GM12878 (cell line): Measurements from ENCODE around the gene ITGB5. TPM values are rescaled to one million over a fixed set of nuclear protein-coding genes. Genes with fewer than 3 reads are reported as not detected.

Experiments used
- ATAC-seq: fragments of 200-7000 bp; cut with Tn5 transposase; 3 replicates; pipeline ENCODE4 v1.9.1; 2020; ENCODE audit warnings: mild to moderate bottlenecking, moderate library complexity
- BruUV-seq: library from RNA; stranded (reverse); fragments of 400-500 nt; replicated peaks from 2 replicates; lab custom pipeline; 2021; lab: Mats Ljungman, UMichigan
- CTCF ChIA-PET: fragments of 300-600 bp; sonication (Branson Sonifier 250); formaldehyde crosslinking; extraction: SDS; loops from one replicate; lab custom pipeline; 2021; ENCODE audit warnings: inconsistent platforms; lab: Yijun Ruan, JAX
- POLR2A ChIA-PET: fragments of 350-600 bp; formaldehyde crosslinking; extraction: SDS; loops from one replicate; lab custom pipeline; 2021; ENCODE audit warnings: inconsistent platforms; lab: Charles Lee
- RAD21 ChIA-PET: fragments of 300-600 bp; sonication (Branson Sonifier 250); formaldehyde crosslinking; loops from one replicate; lab custom pipeline; 2023; ENCODE audit warnings: antibody characterized with exemption; ENCODE audit not compliant: unreplicated experiment; lab: Charles Lee
- SMC1A ChIA-PET: fragments of 300-600 bp; sonication (Branson Sonifier 250); formaldehyde crosslinking; loops from one replicate; lab custom pipeline; 2023; ENCODE audit not compliant: unreplicated experiment, uncharacterized antibody; lab: Charles Lee
- DNase-seq: peaks from one replicate; pipeline ENCODE4 v3.0.0-alpha.2; 2011; ENCODE audit warnings: low read depth, low spot score
- FAIRE-seq: peaks from 3 replicates; lab custom pipeline; 2011; peaks lifted over from hg19 to GRCh38; lab: Jason Lieb, UNC
- H2AFZ ChIP-seq: 2 replicates; pipeline ENCODE4 v1.6.0; 2011; ENCODE audit warnings: low read depth, low read length, control low read depth; ENCODE audit not compliant: control insufficient read depth
- H3K27ac ChIP-seq: 2 replicates; pipeline ENCODE4 v1.5.1; 2011; ENCODE audit warnings: control low read depth; ENCODE audit not compliant: control insufficient read depth, insufficient read depth
- H3K27me3 ChIP-seq, 2 experiments: replicated peaks in 1 of 2; 2 replicates each; pipeline versions ENCODE4 v1.6.0 to v1.6.1; 2011; ENCODE audit warnings: low read length in 1 of 2; ENCODE audit not compliant: control insufficient read depth in 2 of 2, insufficient read depth in 2 of 2
- H3K36me3 ChIP-seq, 2 experiments: 2 replicates each; pipeline ENCODE4 v1.5.1; 2011; ENCODE audit warnings: low read length in 1 of 2; ENCODE audit not compliant: control insufficient read depth in 2 of 2, insufficient read depth in 2 of 2
- H3K4me1 ChIP-seq: 2 replicates; pipeline ENCODE4 v1.6.1; 2011; ENCODE audit warnings: mild to moderate bottlenecking, low read length, moderate library complexity, mixed read lengths; ENCODE audit not compliant: control insufficient read depth, insufficient read depth
- H3K4me2 ChIP-seq: 2 replicates; pipeline ENCODE4 v1.6.0; 2011; ENCODE audit warnings: control low read depth; ENCODE audit not compliant: control insufficient read depth, insufficient read depth
- H3K4me3 ChIP-seq: fragments of 200-600 bp; sonication (generic); 2 replicates; pipeline ENCODE4 v1.5.1; 2016
- H3K79me2 ChIP-seq: 2 replicates; pipeline ENCODE4 v1.6.0; 2011; ENCODE audit warnings: low read length; ENCODE audit not compliant: control insufficient read depth, insufficient read depth
- H3K9ac ChIP-seq: 2 replicates; pipeline ENCODE4 v1.8.0; 2011; ENCODE audit warnings: low read length, control low read depth, mixed read lengths; ENCODE audit not compliant: control insufficient read depth, insufficient read depth
- H3K9me3 ChIP-seq: replicated peaks from 3 replicates; pipeline ENCODE4 v1.5.1; 2011; ENCODE audit warnings: mild to moderate bottlenecking, low read length; ENCODE audit not compliant: control insufficient read depth, insufficient read depth
- H4K20me1 ChIP-seq: 2 replicates; pipeline ENCODE4 v1.6.0; 2011; ENCODE audit not compliant: control insufficient read depth, insufficient read depth
- BCL11A ChIP-seq: IDR thresholded peaks from 2 replicates; pipeline ENCODE4 v1.6.1; 2011; ENCODE audit warnings: low read depth, low read length
- CHD2 ChIP-seq: IDR thresholded peaks from 2 replicates; pipeline ENCODE4 v1.6.1; 2011; ENCODE audit warnings: low read depth, low read length, improper control_type of control experiment, borderline replicate concordance
- EP300 ChIP-seq, 2 experiments: fragments of 150-350 bp in 1 of 2; IDR thresholded peaks; 2 replicates each; pipeline ENCODE4 v1.6.1; 2011 to 2012; ENCODE audit warnings: low read depth in 2 of 2, low read length in 2 of 2, borderline replicate concordance in 1 of 2, improper control_type of control experiment in 1 of 2, inconsistent platforms in 1 of 2; ENCODE audit not compliant: control insufficient read depth in 1 of 2
- FOXM1 ChIP-seq: IDR thresholded peaks from 2 replicates; pipeline ENCODE4 v1.6.1; 2012; ENCODE audit warnings: low read depth, mild to moderate bottlenecking, inconsistent platforms, low read length, moderate library complexity
- NFYA ChIP-seq: IDR thresholded peaks from 2 replicates; pipeline ENCODE4 v1.6.1; 2011; ENCODE audit warnings: low read depth, mild to moderate bottlenecking, low read length, improper control_type of control experiment, borderline replicate concordance
- NFYB ChIP-seq: IDR thresholded peaks from 2 replicates; pipeline ENCODE4 v1.6.1; 2011; ENCODE audit warnings: low read depth, mild to moderate bottlenecking, low read length, improper control_type of control experiment, moderate library complexity; ENCODE audit not compliant: insufficient read depth
- NR2C1 ChIP-seq: fragments of 450-650 bp; IDR thresholded peaks from 2 replicates; pipeline ENCODE4 v1.6.1; 2017; ENCODE audit warnings: antibody characterized with exemption, mild to moderate bottlenecking, moderate library complexity
- PBX3 ChIP-seq: IDR thresholded peaks from 2 replicates; pipeline ENCODE4 v1.6.1; 2011; ENCODE audit warnings: mild to moderate bottlenecking, low read depth, low read length, moderate library complexity; ENCODE audit not compliant: insufficient replicate concordance
- PML ChIP-seq: IDR thresholded peaks from 2 replicates; pipeline ENCODE4 v1.6.1; 2012; ENCODE audit warnings: low read length, inconsistent platforms
- POLR2AphosphoS5 ChIP-seq: IDR thresholded peaks from 2 replicates; pipeline ENCODE4 v1.6.1; 2011; ENCODE audit warnings: mild to moderate bottlenecking, low read length, inconsistent platforms
- RAD21 ChIP-seq: IDR thresholded peaks from 2 replicates; pipeline ENCODE4 v1.6.1; 2011; ENCODE audit warnings: mild to moderate bottlenecking, low read depth, low read length, moderate library complexity; ENCODE audit not compliant: insufficient read depth
- SRF ChIP-seq, 2 experiments: IDR thresholded peaks; 2 replicates each; pipeline ENCODE4 v1.6.1; 2011; ENCODE audit warnings: low read depth in 2 of 2, low read length in 2 of 2, mild to moderate bottlenecking in 1 of 2, moderate library complexity in 1 of 2
- TAF1 ChIP-seq: IDR thresholded peaks from 2 replicates; pipeline ENCODE4 v1.6.1; 2011; ENCODE audit warnings: mild to moderate bottlenecking, low read depth, low read length, borderline replicate concordance
- TARDBP ChIP-seq: IDR thresholded peaks from 2 replicates; pipeline ENCODE4 v1.6.1; 2016; ENCODE audit warnings: borderline replicate concordance
- USF1 ChIP-seq: IDR thresholded peaks from 2 replicates; pipeline ENCODE4 v1.6.1; 2011; ENCODE audit warnings: borderline replicate concordance, low read depth, mild to moderate bottlenecking, moderate library complexity, mixed read lengths, low read length; ENCODE audit not compliant: insufficient read depth; ENCODE audit errors: extremely low read length
- ZNF687 ChIP-seq: fragments of 450-650 bp; IDR thresholded peaks from 2 replicates; pipeline ENCODE4 v1.6.1; 2017; ENCODE audit warnings: mild to moderate bottlenecking, moderate library complexity
- WGBS: methylation state at CpG from one replicate; pipeline ENCODE4 v1.1.6; 2016; ENCODE audit warnings: low lambda C conversion rate; ENCODE audit not compliant: insufficient replicate concordance, insufficient coverage; ENCODE audit errors: missing lambda C conversion rate; 5-methylcytosine and 5-hydroxymethylcytosine counted together
- in situ Hi-C: fragments of 300-500 bp; cut with MboI; formaldehyde crosslinking; loops from 9 replicates; pipeline ENCODE4 v1.14.3; 2018; ENCODE audit warnings: mixed read lengths
- intact Hi-C: fragments of 100-400 bp; cut with micrococcal nuclease; formaldehyde crosslinking; loops from one replicate; pipeline ENCODE4 v1.14.2; 2022; ENCODE audit not compliant: unreplicated experiment
- polyA plus RNA-seq, 11 experiments: library from polyadenylated mRNA; depleted of rRNA in 4 of 11; unstranded in 6 of 11; stranded (reverse) in 5 of 11; fragments of >200 nt; fragmentation: Nextera tagmentation in 4 of 11; fragmentation: Illumina TruSeq in 1 of 11; extraction: Ambion mirVana in 4 of 11; extraction: Trizol in 1 of 11; gene quantifications; 1 replicate in 1 of 11; 2 replicates in 10 of 11; pipeline versions ENCODE4 v1.2.1 to v1.2.3, GENCODE V29; 2011 to 2016; ENCODE audit warnings: inconsistent platforms in 2 of 11, missing spikeins in 2 of 11, low read depth in 1 of 11
- total RNA-seq, 4 experiments: library from RNA; depleted of rRNA in 3 of 4; stranded (reverse); fragments of >200 nt in 3 of 4; fragmentation: Illumina TruSeq in 1 of 4; extraction: Trizol in 1 of 4; gene quantifications; 2 replicates each; pipeline versions ENCODE4 v1.2.1 to v1.2.3, GENCODE V29; 2013 to 2021
- TF ChIP-seq, protein P1 (sequence below): IDR thresholded peaks from 2 replicates; pipeline ENCODE4 v1.6.1; 2011; ENCODE audit warnings: low read depth, low read length, improper control_type of control experiment, borderline replicate concordance

Gene ITGB5
- total and polyA plus RNA-seq, 10 of the 15 experiments (the other 5 are each of a cell fraction or from before 2014, with no cell fraction given), result 0.05 to 10.0 (median 0.83) TPM; not detected in 2

GRCh38 chr3:124799676-124800075 lies 87.5 kb downstream of the ITGB5 start:
- Histone ChIP-seq H3K4me3 (no peak overlapping the region), H3K9ac (no peak overlapping the region), H3K36me3 (no peaks in the 10 kb centered on the region), H3K4me2 (no peak overlapping the region), H3K27me3 (peaks cover 0 to 4% of the 10 kb centered on the region in 2 experiments; a peak in 1 of 4 replicates), H3K79me2 (no peaks in the 10 kb centered on the region), H4K20me1 (no peaks in the 10 kb centered on the region), H3K9me3 (no peaks in the 10 kb centered on the region), H3K27ac (no peak overlapping the region), H3K4me1 (no peaks in the 10 kb centered on the region), H2AFZ (no peak overlapping the region)
- 67% methylated on average over 10 of the region's 10 CpGs for WGBS
- ChIA-PET RAD21 (interaction anchor here (1.0 kb wide), 1 partner anchor 14 kb away, joined by 3 read pairs; no protein-coding TSS in a partner anchor), SMC1A (interaction anchor here (0.5 to 1.1 kb wide), 3 partner anchors 12 to 91 kb away, joined by 3 to 4 read pairs (median 3); no protein-coding TSS in a partner anchor), CTCF (interaction anchor here (1.2 to 1.3 kb wide), 2 partner anchors 13 to 31 kb away, joined by 3 to 4 read pairs; no protein-coding TSS in a partner anchor), POLR2A (no interaction called here)
- intact Hi-C loops, result no loop called here
- no peak for ATAC-seq
- DNase-seq, result no peak
- no TSS peak for BruUV-seq
- in situ Hi-C loops, result no loop called here
- FAIRE-seq, result no peak
- no peak for TF ChIP-seq USF1
- TF ChIP-seq CHD2, result no peak
- TF ChIP-seq ZNF687, result no peak
- TF ChIP-seq, protein P1, sequence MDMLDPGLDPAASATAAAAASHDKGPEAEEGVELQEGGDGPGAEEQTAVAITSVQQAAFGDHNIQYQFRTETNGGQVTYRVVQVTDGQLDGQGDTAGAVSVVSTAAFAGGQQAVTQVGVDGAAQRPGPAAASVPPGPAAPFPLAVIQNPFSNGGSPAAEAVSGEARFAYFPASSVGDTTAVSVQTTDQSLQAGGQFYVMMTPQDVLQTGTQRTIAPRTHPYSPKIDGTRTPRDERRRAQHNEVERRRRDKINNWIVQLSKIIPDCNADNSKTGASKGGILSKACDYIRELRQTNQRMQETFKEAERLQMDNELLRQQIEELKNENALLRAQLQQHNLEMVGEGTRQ, result no peak
- TF ChIP-seq NFYB, result no peak
- TF ChIP-seq NR2C1, result no peak
- TF ChIP-seq NFYA, result no peak
- no peak for TF ChIP-seq TAF1
- no peak for TF ChIP-seq BCL11A
- TF ChIP-seq PBX3, result no peak
- no peak for TF ChIP-seq TARDBP
- TF ChIP-seq PML, result no peak
- no peak for TF ChIP-seq FOXM1
- TF ChIP-seq EP300 (IDR thresholded peaks at IDR 0.05; ENCODE audit: borderline replicate concordance in 1 of 2, control insufficient read depth in 1 of 2, low read depth in 2 of 2, low read length in 2 of 2), result no peak
- TF ChIP-seq RAD21, result no peak
- TF ChIP-seq SRF (IDR thresholded peaks at IDR 0.05; ENCODE audit: low read depth in 2 of 2, low read length in 2 of 2), result no peak
- no peak for TF ChIP-seq POLR2AphosphoS5
